NCI-H774 (cell line): Measurements from ENCODE around the gene NGFR.
"Not testable (repeated sequence)": the region's sequence is repeated elsewhere in the genome, so short reads cannot be mapped to it uniquely, and the experiment has no call there.

ENCODE experiments used
- DNase-seq: peaks from one replicate; lab custom pipeline; 2025; lab: John Stamatoyannopoulos, UW

NGFR gene

GRCh38 chr17:49546546-49547535 lies 51.7 kb downstream of the NGFR start:
- DNase-seq = no peak

- DNase-seq = no peak
Observed at GRCh38 chr17:49547566-49547965, 52.5 kb downstream of the NGFR start.

DNA sequence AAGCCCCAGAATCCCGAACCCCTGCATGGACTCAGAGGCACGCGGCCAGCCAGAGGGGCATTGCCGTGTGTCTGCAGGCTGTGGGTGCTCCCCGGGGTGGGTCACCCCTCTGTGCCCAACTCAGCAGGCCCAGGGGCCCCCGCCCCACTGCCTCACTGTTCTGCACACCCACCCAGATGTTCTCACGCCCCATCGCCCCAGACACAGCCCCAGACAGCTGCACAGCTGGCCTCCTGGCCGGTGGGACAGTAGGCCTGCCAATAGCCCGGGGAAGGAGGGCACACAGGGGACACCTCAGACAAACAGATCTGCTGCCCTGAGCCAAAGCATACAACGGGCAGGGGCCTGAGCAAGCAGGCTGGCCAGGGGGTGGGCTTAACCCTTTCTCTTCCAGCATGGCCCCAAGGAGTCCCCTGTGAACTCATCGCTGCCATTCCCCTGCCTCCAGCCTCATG lies 53.0 kb downstream of the NGFR start:
- DNase-seq = no peak

- DNase-seq = no peak
Observed at GRCh38 chr17:49548506-49549310, 53.6 kb downstream of the NGFR start.

- DNase-seq = no peak
Observed at GRCh38 chr17:49549311-49549605, 54.2 kb downstream of the NGFR start.

DNA sequence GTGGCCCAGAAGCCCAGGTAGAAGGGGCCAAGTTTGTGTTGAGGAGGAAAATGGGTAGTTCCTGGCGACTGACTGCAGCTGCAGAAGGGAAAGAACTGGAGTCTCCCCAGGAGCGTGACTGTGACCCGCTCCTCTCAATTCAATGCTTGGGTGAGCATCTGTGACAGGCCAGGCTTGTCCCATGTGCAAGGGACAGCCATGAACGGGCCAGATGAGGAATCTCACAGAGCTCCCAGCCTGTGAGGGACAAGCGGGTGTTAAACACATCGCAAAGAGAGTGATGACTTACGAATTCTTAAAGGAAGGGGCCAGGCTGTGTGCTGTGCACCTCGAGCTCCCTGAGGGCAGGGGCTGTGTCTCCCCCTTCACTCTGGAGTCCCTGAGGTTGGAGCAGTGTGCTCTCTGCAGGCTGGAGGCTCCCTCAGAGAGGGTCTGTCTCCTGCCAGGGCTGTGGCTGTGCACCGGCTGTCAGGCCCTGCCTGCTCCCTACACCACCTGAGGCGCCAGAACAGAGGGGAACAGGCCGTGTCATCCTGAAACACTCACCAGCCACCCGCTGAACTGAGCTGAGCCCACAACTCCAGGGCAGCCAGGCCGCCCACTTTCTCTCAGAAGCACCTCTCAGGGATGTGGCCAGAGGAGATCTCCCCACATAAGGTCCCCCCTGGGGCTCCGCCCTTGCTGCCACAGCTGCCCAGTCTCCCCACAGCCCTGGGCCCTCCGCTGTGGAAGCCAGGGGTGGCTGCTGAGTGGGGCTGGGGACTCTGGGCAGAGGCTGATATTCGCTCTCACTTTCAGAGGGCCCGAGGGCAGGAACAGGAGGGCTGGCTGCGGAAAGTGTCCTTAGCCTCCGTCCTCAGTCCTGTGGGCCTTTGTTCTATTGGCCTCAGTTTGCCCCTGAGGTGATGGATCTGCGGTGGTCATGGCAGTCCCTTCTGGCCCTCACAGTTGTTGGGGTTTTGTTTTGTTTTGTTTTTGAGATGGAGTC lies 54.9 kb downstream of the NGFR start:
- no peak for DNase-seq

- not testable (repeated sequence) for DNase-seq
Observed at GRCh38 chr17:49550764-49551163, 55.7 kb downstream of the NGFR start.

GRCh38 chr17:49551221-49552069 lies 56.4 kb downstream of the NGFR start:
- no peak for DNase-seq

DNA sequence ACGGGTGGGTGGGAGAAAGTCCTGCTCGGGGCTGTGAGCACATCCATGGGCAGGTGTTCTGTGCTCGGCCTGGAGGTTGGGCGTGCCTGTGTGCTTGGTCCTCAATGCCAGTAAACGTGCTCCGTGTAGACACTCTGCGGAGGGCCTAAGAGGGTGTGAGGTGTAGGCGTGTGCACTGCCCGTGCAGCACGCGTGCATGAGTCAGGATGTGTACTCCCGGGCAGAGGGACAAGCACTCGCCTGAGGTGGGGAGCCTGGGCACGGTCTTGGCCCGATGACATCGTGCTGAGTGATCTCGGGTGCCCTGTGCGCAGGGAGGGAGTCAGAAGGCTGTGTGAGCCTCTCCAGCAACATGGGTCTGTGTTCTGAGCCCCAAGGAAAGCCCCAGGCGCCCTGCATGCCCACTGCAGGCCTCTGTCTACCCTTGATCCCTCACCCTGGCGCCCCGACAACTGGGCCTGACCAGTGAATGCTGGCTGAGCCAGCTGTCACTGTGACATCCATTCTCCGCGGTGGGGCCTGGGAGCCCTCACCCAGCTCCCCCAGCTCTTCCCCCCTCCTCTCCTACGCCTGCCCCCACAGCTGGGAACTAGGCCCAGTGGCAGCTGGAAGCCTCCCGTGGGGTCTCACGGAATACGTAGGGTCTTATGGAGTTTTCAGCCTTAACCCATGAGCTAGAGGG lies 57.1 kb downstream of the NGFR start:
- no peak for DNase-seq

- DNase-seq = no peak
Observed at GRCh38 chr17:49553676-49554335, 58.7 kb downstream of the NGFR start.

DNA sequence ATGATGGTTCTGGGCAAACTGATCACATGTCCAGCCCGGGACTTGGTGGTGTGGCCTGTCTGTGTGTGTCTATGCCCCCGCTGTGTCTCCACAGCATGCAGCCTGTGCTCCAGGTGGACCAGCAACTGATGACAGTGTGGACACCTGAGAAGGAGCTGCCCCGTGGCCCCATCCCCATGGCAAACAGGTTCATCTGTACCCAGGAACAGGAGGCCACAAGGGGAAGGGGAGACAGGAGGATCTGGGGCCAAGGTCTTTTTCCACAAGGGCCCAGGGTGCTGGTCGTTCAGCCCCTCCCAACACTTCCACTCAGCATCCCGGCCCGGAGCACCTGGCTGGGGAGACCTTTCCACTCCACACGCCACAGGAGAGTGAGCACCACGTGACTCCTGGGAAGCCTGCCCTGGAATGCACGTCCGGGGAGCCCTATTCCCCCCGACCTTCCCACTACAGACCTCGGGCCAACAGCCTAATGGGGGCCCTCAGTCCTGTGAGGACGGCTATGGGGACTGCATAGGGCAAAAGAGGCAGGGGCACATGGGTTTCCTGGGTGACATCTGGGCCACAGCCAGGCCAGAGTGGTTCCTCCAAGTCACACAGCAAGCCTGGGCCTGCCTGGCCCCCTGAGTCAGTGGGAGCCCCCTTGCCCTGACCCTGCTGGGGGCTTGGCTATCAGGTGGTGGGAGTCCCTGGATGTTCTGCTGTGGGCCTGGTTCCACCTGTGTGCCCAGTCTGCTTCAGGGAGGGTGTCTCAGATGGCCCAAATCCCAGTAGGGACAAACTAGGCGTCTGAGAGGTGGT lies 59.8 kb downstream of the NGFR start:
- no peak for DNase-seq

GRCh38 chr17:49555495-49556222 lies 60.6 kb downstream of the NGFR start:
- no peak for DNase-seq

DNA sequence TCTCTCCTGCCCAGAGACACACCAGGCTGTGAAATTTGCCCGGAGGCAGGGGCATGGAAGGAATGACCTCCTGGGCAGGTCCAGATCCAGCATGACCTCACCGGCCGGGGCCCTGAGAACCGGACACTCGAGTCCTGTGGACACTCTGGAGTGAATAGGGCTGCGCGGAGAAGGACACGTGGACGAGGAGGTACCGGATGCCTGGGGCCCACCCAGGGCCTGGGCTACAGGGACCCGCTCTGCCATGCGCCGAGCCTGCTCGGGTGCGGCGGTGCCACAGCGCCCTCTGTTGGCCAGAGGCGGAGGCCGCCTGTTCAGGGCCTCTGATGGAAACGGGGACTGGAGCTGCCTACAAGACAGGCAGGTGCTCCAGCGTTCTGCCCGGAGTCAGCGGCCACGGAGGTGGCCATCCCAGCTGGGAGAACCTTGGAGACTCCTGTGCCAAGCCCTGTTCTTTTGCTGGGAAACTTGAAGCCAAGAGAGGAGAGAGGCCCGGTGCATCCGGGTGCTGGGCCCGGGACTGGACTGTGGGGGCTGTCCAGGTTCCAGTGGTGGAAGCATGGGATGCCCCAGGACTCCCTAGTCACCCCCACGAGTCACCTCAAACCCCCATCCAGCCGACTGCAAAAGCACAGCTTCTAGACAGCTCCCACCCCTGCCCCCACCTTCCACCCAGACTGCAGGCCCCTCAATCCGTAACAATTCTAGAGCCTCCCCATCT lies 61.3 kb downstream of the NGFR start:
- peak; percentile 83 for DNase-seq

GRCh38 chr17:49557312-49558024 lies 62.4 kb downstream of the NGFR start:
- DNase-seq = peak; percentile 61
